ENCODE results near the gene GALNS.

The GALNS gene

DNA sequence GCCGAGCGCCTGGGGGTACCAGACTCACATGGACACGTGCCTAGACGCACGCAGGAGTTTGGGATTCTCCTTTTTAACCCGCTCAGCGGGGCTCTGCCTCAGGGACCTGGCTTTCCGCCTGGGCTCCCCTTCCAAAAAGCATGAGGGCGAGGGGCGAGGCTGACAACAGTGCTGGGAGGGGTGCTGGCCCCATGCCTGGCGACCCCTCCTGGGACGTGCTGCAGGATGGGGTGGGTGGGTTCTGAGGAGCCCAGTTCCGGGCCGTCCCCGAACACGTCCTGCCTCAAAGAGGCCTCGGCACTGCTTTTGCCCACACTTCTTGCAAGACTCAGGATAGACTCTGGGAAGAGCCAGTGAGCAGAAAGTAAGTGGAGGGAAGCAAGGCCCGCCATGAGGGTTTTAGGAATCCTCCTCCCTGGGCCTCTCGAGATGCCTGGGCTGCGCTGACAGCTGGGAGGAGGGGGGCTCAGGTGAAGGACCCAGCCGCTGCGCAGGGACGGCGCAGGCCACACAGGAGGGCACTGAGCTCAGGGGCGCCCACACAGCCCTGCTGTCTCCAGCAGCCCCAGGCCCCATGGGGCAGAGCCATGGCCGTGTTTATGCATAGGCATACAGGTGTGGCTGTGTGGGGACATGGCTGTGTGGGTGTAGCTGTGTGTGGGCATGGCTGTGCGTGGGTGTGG lies 25.1 kb upstream of the GALNS start:
- Histone ChIP-seq H4K91ac (ENCODE audit: low read length) (no peak overlapping the region), H3K18ac (ENCODE audit: low read depth in 1 of 2, low read length in 2 of 2) (no peak overlapping the region), H3K27me3 (ENCODE audit: control insufficient read depth in 1 of 2, insufficient read depth in 1 of 2, low read length in 2 of 2) (peaks cover 15 to 42% of the 10 kb centered on the region in 2 experiments), H2BK12ac (ENCODE audit: low read length in 2 of 2) (no peak overlapping the region), H4K8ac (ENCODE audit: low read length) (no peak overlapping the region), H3K36me3 (ENCODE audit: control insufficient read depth in 1 of 2, insufficient read depth in 2 of 2, low read depth in 1 of 2, low read length in 2 of 2) (no peaks in the 10 kb centered on the region), H2BK15ac (ENCODE audit: low read depth, poor library complexity, severe bottlenecking) (no peak overlapping the region), H3K4me1 (ENCODE audit: control insufficient read depth, insufficient read depth, low read depth, low read length) (peaks cover 12% of the 10 kb centered on the region), H3K9me3 (ENCODE audit: control insufficient read depth, low read length) (no peaks in the 10 kb centered on the region), H3K4ac (ENCODE audit: low read depth in 1 of 2, low read length in 2 of 2) (no peak overlapping the region), H3K9ac (ENCODE audit: low read length) (no peak overlapping the region), H2AK5ac (ENCODE audit: low read length, severe bottlenecking) (no peak overlapping the region), H2BK120ac (ENCODE audit: low read depth, low read length) (no peak overlapping the region), H3K27ac (ENCODE audit: low read length, poor library complexity, severe bottlenecking) (no peak overlapping the region), H3K14ac (ENCODE audit: low read length in 2 of 2) (no peak overlapping the region), H3K4me3 (ENCODE audit: insufficient read depth in 1 of 2, low read depth in 1 of 2, low read length in 2 of 2) (no peak overlapping the region), H3K23ac (ENCODE audit: low read length in 2 of 2) (no peak overlapping the region), H3K4me2 (ENCODE audit: low read length, poor library complexity, severe bottlenecking) (no peak overlapping the region), H3K79me1 (replicated peaks; ENCODE audit: low read length, poor library complexity, severe bottlenecking) (no peaks in the 10 kb centered on the region), H2BK5ac (ENCODE audit: low read depth, low read length, poor library complexity, severe bottlenecking) (no peak overlapping the region), H2AFZ (ENCODE audit: low read depth, low read length) (no peak overlapping the region)
- 88% methylated on average over 27 of the region's 27 CpGs for WGBS
- DNase-seq = no peak

GRCh38 chr16:88881007-88881615 lies 24.4 kb upstream of the GALNS start:
- no peak overlapping the region for H3K4ac ChIP-seq (ENCODE audit: low read depth in 1 of 2, low read length in 2 of 2)
- no peak for DNase-seq
- H3K79me1 ChIP-seq (replicated peaks; ENCODE audit: low read length, poor library complexity, severe bottlenecking) = no peaks in the 10 kb centered on the region
- H2BK5ac ChIP-seq (ENCODE audit: low read depth, low read length, poor library complexity, severe bottlenecking) = no peak overlapping the region
- no peak overlapping the region for H2BK12ac ChIP-seq (ENCODE audit: low read length in 2 of 2)
- no peak overlapping the region for H2AK5ac ChIP-seq (ENCODE audit: low read length, severe bottlenecking)
- H3K9me3 ChIP-seq (ENCODE audit: control insufficient read depth, low read length) = no peaks in the 10 kb centered on the region
- H3K27ac ChIP-seq (ENCODE audit: low read length, poor library complexity, severe bottlenecking) = no peak overlapping the region
- WGBS = 53% methylated on average over 43 of the region's 46 CpGs
- H2BK120ac ChIP-seq (ENCODE audit: low read depth, low read length) = no peak overlapping the region
- H3K9ac ChIP-seq (ENCODE audit: low read length) = no peak overlapping the region
- H3K36me3 ChIP-seq (ENCODE audit: control insufficient read depth in 1 of 2, insufficient read depth in 2 of 2, low read depth in 1 of 2, low read length in 2 of 2) = no peaks in the 10 kb centered on the region
- H4K91ac ChIP-seq (ENCODE audit: low read length) = no peak overlapping the region
- no peak overlapping the region for H2AFZ ChIP-seq (ENCODE audit: low read depth, low read length)
- H4K8ac ChIP-seq (ENCODE audit: low read length) = no peak overlapping the region
- H2BK15ac ChIP-seq (ENCODE audit: low read depth, poor library complexity, severe bottlenecking) = no peak overlapping the region
- no peak overlapping the region for H3K18ac ChIP-seq (ENCODE audit: low read depth in 1 of 2, low read length in 2 of 2)
- H3K4me1 ChIP-seq (ENCODE audit: control insufficient read depth, insufficient read depth, low read depth, low read length) = peaks cover 12% of the 10 kb centered on the region
- no peak overlapping the region for H3K4me3 ChIP-seq (ENCODE audit: insufficient read depth in 1 of 2, low read depth in 1 of 2, low read length in 2 of 2)
- H3K27me3 ChIP-seq (ENCODE audit: control insufficient read depth in 1 of 2, insufficient read depth in 1 of 2, low read length in 2 of 2) = peaks cover 15 to 43% of the 10 kb centered on the region in 2 experiments
- H3K14ac ChIP-seq (ENCODE audit: low read length in 2 of 2) = no peak overlapping the region
- H3K4me2 ChIP-seq (ENCODE audit: low read length, poor library complexity, severe bottlenecking) = no peak overlapping the region
- H3K23ac ChIP-seq (ENCODE audit: low read length in 2 of 2) = no peak overlapping the region

DNA sequence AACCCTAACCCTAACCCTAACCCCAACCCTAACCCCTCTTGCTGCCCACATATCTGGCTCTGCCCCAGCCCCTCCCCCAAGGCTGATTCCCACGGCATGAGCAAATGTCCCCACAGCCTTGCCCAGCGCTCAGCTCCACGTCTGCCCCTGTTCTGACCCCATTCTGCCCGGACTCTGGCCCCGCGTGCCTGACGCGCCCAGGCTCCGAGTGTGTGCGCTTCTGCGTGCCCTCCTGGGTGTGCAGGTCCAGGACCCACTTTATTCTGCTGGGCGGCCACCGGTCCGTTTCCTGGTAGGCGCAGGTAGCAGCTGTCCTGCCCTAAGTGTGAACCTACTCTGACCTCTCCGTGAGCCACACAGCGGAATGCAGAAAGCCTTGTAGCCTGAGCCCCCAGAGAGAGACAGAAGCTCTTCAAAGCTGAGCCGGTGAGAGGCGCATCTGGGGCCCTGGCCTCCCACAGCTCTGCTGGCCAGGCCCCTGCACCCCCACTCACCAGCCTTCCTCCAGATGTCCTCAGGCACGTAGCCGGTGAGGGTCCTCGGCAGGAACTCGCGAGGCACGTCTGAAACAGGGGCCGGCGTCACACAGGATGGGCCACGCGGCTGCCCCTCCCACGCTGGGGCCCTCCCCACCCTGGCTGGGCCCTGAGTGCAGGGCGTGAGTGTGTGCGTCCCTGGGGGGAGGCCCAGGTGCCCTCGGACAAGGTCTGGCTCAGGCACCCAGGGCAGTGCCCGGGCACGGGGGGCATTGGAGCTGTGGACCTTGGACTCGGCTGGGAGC lies 23.7 kb upstream of the GALNS start:
- 83% methylated on average over 36 of the region's 36 CpGs for WGBS
- H3K4me1 ChIP-seq (ENCODE audit: control insufficient read depth, insufficient read depth, low read depth, low read length) = peaks cover 12% of the 10 kb centered on the region
- H2BK5ac ChIP-seq (ENCODE audit: low read depth, low read length, poor library complexity, severe bottlenecking) = no peak overlapping the region

DNA sequence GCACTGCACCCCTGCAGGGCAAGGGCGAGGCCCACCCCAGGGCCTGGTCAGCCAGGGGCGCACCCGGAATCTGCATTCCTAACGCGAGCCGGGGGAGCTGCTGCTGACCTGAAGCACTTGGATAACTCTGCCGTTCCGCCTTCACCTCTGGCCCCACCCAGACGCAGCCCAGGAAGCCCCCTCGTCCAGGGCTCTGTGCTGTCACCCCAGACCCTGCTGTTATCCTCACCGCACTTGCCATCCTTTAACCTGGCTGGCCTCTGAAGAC lies 23.0 kb upstream of the GALNS start:
- DNase-seq = no peak
- Histone ChIP-seq H3K79me1 (replicated peaks; ENCODE audit: low read length, poor library complexity, severe bottlenecking) (no peaks in the 10 kb centered on the region), H3K14ac (ENCODE audit: low read length in 2 of 2) (no peak overlapping the region), H3K23ac (ENCODE audit: low read length in 2 of 2) (no peak overlapping the region), H3K4me1 (ENCODE audit: control insufficient read depth, insufficient read depth, low read depth, low read length) (peaks cover 12% of the 10 kb centered on the region), H3K18ac (ENCODE audit: low read depth in 1 of 2, low read length in 2 of 2) (no peak overlapping the region), H3K4me2 (ENCODE audit: low read length, poor library complexity, severe bottlenecking) (no peak overlapping the region), H4K8ac (ENCODE audit: low read length) (no peak overlapping the region), H2AFZ (ENCODE audit: low read depth, low read length) (no peak overlapping the region), H2BK15ac (ENCODE audit: low read depth, poor library complexity, severe bottlenecking) (no peak overlapping the region), H3K27me3 (ENCODE audit: control insufficient read depth in 1 of 2, insufficient read depth in 1 of 2, low read length in 2 of 2) (peaks cover 15 to 45% of the 10 kb centered on the region in 2 experiments), H2BK5ac (ENCODE audit: low read depth, low read length, poor library complexity, severe bottlenecking) (no peak overlapping the region), H3K36me3 (ENCODE audit: control insufficient read depth in 1 of 2, insufficient read depth in 2 of 2, low read depth in 1 of 2, low read length in 2 of 2) (no peaks in the 10 kb centered on the region), H2BK120ac (ENCODE audit: low read depth, low read length) (no peak overlapping the region), H3K9ac (ENCODE audit: low read length) (no peak overlapping the region), H3K4me3 (ENCODE audit: insufficient read depth in 1 of 2, low read depth in 1 of 2, low read length in 2 of 2) (no peak overlapping the region), H3K27ac (ENCODE audit: low read length, poor library complexity, severe bottlenecking) (no peak overlapping the region), H3K4ac (ENCODE audit: low read depth in 1 of 2, low read length in 2 of 2) (no peak overlapping the region), H2AK5ac (ENCODE audit: low read length, severe bottlenecking) (no peak overlapping the region), H4K91ac (ENCODE audit: low read length) (no peak overlapping the region), H2BK12ac (ENCODE audit: low read length in 2 of 2) (no peak overlapping the region), H3K9me3 (ENCODE audit: control insufficient read depth, low read length) (no peaks in the 10 kb centered on the region)
- WGBS = 86% methylated on average over 11 of the region's 11 CpGs

More for the DNA sequence above, 23.7 kb upstream of the GALNS start:
- Histone ChIP-seq H2BK12ac (ENCODE audit: low read length in 2 of 2) (no peak overlapping the region), H4K8ac (ENCODE audit: low read length) (no peak overlapping the region), H3K4me3 (ENCODE audit: insufficient read depth in 1 of 2, low read depth in 1 of 2, low read length in 2 of 2) (no peak overlapping the region), H3K4me2 (ENCODE audit: low read length, poor library complexity, severe bottlenecking) (no peak overlapping the region), H3K79me1 (replicated peaks; ENCODE audit: low read length, poor library complexity, severe bottlenecking) (no peaks in the 10 kb centered on the region), H2BK120ac (ENCODE audit: low read depth, low read length) (no peak overlapping the region), H3K27ac (ENCODE audit: low read length, poor library complexity, severe bottlenecking) (no peak overlapping the region), H3K36me3 (ENCODE audit: control insufficient read depth in 1 of 2, insufficient read depth in 2 of 2, low read depth in 1 of 2, low read length in 2 of 2) (no peaks in the 10 kb centered on the region), H3K18ac (ENCODE audit: low read depth in 1 of 2, low read length in 2 of 2) (no peak overlapping the region), H3K14ac (ENCODE audit: low read length in 2 of 2) (no peak overlapping the region), H2AFZ (ENCODE audit: low read depth, low read length) (no peak overlapping the region), H3K9ac (ENCODE audit: low read length) (no peak overlapping the region), H3K9me3 (ENCODE audit: control insufficient read depth, low read length) (no peaks in the 10 kb centered on the region), H2AK5ac (ENCODE audit: low read length, severe bottlenecking) (no peak overlapping the region), H2BK15ac (ENCODE audit: low read depth, poor library complexity, severe bottlenecking) (no peak overlapping the region), H3K27me3 (ENCODE audit: control insufficient read depth in 1 of 2, insufficient read depth in 1 of 2, low read length in 2 of 2) (peaks cover 15 to 44% of the 10 kb centered on the region in 2 experiments), H3K4ac (ENCODE audit: low read depth in 1 of 2, low read length in 2 of 2) (no peak overlapping the region), H3K23ac (ENCODE audit: low read length in 2 of 2) (no peak overlapping the region), H4K91ac (ENCODE audit: low read length) (no peak overlapping the region)
- DNase-seq = no peak
